Endothelial cell (in vitro differentiated cells): ENCODE data around the gene NES. TPM values are rescaled to one million over a fixed set of nuclear protein-coding genes. Genes with fewer than 3 reads are reported as not detected.
"Not testable (repeated sequence)": the region's sequence is repeated elsewhere in the genome, so short reads cannot be mapped to it uniquely, and the experiment has no call there.

Experiments used
- DNase-seq: peaks from one replicate; pipeline ENCODE4 v3.0.0; 2021; ENCODE audit warnings: low spot score
- H3K27ac Mint-ChIP-seq: one replicate; pipeline ENCODE4 v1.8.0; 2021; ENCODE audit warnings: mixed read lengths, inconsistent platforms; ENCODE audit not compliant: unreplicated experiment
- H3K27me3 Mint-ChIP-seq: one replicate; pipeline ENCODE4 v1.8.0; 2021; ENCODE audit warnings: mild to moderate bottlenecking, moderate library complexity, mixed read lengths, inconsistent platforms; ENCODE audit not compliant: unreplicated experiment
- H3K36me3 Mint-ChIP-seq: one replicate; pipeline ENCODE4 v1.8.0; 2021; ENCODE audit warnings: mild to moderate bottlenecking, low read depth, mixed read lengths, inconsistent platforms; ENCODE audit not compliant: unreplicated experiment
- H3K4me1 Mint-ChIP-seq: one replicate; pipeline ENCODE4 v1.8.0; 2021; ENCODE audit warnings: mild to moderate bottlenecking, mixed read lengths, inconsistent platforms; ENCODE audit not compliant: unreplicated experiment
- H3K4me3 Mint-ChIP-seq: one replicate; pipeline ENCODE4 v1.8.0; 2021; ENCODE audit warnings: mild to moderate bottlenecking, mixed read lengths, inconsistent platforms; ENCODE audit not compliant: unreplicated experiment
- H3K9me3 Mint-ChIP-seq: one replicate; pipeline ENCODE4 v1.8.0; 2021; ENCODE audit warnings: mixed read lengths, inconsistent platforms; ENCODE audit not compliant: unreplicated experiment
- CTCF ChIP-seq: fragments of 200-600 bp; sonication (generic); IDR thresholded peaks from one replicate; pipeline ENCODE4 v1.5.0; 2021; ENCODE audit warnings: antibody characterized with exemption; ENCODE audit not compliant: unreplicated experiment
- total RNA-seq: library from RNA; stranded (reverse); fragmentation: NEBNext Ultra II Directional; extraction: Animal tissue kit (Norgen Biotek cat#: 25700); gene quantifications from one replicate; pipeline ENCODE4 v1.2.1, GENCODE V29; 2021; ENCODE audit not compliant: unreplicated experiment

Gene NES
- total RNA-seq, 1 donor from 2014 or later: 111 TPM

DNA sequence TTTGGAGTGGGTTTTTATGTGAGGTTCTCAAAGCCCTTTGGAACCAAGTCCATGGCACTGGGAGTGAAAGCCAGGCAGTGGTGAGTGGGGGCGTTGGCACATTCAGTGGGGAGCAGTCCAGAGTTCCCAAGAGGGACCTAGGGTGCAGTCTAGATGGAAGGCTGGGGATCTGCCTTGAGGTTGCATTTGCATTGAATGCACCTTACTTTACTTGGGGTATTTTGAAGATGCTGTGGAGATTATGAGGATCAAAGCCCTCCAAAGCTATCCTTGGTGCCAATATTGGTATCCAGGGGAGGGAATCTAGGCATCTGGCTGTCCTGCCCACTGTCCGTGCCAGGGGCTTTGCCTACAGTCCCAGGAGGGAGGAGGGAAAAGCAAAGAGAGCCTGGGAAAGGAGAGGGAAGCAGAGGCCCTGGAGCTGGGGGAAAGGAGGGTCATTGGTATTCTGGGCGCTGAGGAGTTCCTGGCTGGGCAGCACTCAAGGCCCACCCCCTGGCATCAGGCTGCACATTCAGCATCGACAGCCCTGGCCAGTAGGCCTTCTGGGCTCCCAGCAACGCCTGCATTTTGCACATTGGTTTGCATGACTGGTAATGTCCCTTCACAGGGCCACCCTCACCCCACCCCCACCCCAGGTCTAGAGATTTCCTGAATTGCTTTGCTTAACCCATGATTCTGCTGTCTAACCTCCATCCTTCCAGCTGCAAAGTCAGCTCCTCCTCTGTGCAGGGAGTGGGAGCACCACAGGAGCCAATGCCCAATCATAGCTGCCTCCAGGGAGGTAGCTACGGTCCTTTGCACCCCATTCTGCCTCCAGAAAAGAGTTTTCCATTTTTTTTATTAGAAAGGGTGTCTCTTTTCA is 36.1 kb downstream of the NES start:
- Mint-ChIP-seq H3K36me3 (peaks cover 18% of the 10 kb centered on the region), H3K4me3 (peak overlapping the region; percentile 59), H3K27ac (no peak overlapping the region), H3K9me3 (peaks cover 5% of the 10 kb centered on the region), H3K27me3 (peaks cover 22% of the 10 kb centered on the region), H3K4me1 (peaks cover 12% of the 10 kb centered on the region)
- TF ChIP-seq CTCF: no peak
- DNase-seq: no peak

DNA sequence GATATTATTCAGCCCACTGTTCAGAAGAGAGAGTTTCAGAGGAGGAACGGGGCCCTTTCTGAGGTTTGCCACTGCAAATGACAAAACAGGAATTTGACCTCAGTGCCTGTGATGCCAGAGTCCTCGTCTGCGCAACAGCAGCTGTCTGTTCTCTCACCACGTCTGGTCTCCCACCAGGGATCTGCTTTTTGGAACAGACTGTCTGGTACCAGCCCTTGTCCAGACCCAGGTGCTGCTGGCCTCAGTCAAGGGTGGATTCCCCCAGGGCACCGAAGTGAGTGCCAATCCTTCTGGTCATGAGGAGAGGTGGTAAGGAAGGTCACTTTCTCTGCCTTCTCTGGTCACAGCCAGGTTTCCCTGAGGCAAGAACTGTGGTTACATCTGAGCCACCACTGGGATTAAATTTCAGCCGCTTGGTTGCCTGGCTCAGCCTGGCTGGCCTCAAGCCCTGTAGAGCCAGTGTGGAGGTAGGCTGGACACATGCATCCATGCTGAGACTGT is 37.6 kb downstream of the NES start:
- no peak for TF ChIP-seq CTCF
- H3K27me3 Mint-ChIP-seq: peaks cover 15% of the 10 kb centered on the region
- no peak overlapping the region for H3K27ac Mint-ChIP-seq
- DNase-seq: no peak
- no peaks in the 10 kb centered on the region for H3K9me3 Mint-ChIP-seq
- peaks cover 6% of the 10 kb centered on the region for H3K4me1 Mint-ChIP-seq
- peaks cover 5% of the 10 kb centered on the region for H3K36me3 Mint-ChIP-seq
- no peak overlapping the region for H3K4me3 Mint-ChIP-seq

GRCh38 chr1:156638189-156638985 is 38.8 kb downstream of the NES start:
- no peak for TF ChIP-seq CTCF
- H3K9me3 Mint-ChIP-seq: no peaks in the 10 kb centered on the region
- H3K4me1 Mint-ChIP-seq: peaks cover 6% of the 10 kb centered on the region
- peaks cover 1% of the 10 kb centered on the region for H3K36me3 Mint-ChIP-seq
- H3K27ac Mint-ChIP-seq: no peak overlapping the region
- H3K4me3 Mint-ChIP-seq: no peak overlapping the region
- no peak for DNase-seq
- peaks cover 15% of the 10 kb centered on the region for H3K27me3 Mint-ChIP-seq

GRCh38 chr1:156632355-156632754 is 44.9 kb downstream of the NES start:
- TF ChIP-seq CTCF: no peak
- H3K36me3 Mint-ChIP-seq: no peaks in the 10 kb centered on the region
- H3K27ac Mint-ChIP-seq: no peak overlapping the region
- H3K4me3 Mint-ChIP-seq: no peak overlapping the region
- H3K9me3 Mint-ChIP-seq: no peaks in the 10 kb centered on the region
- peaks cover 2% of the 10 kb centered on the region for H3K27me3 Mint-ChIP-seq
- no peaks in the 10 kb centered on the region for H3K4me1 Mint-ChIP-seq
- DNase-seq: no peak

GRCh38 chr1:156631152-156631551 is 46.1 kb downstream of the NES start:
- not testable (repeated sequence) for H3K4me1 Mint-ChIP-seq, H3K4me3 Mint-ChIP-seq, H3K27ac Mint-ChIP-seq, H3K27me3 Mint-ChIP-seq, H3K36me3 Mint-ChIP-seq, H3K9me3 Mint-ChIP-seq, DNase-seq
